Neuronal stem cell (in vitro differentiated cells): ENCODE measurements around the gene AKNAD1.
A peak's percentile ranks its signal among the peaks of the same experiment; 100 is the strongest.

ENCODE experiments used
- DNase-seq: peaks from one replicate; pipeline ENCODE4 v3.0.0-alpha.2; 2013; ENCODE audit warnings: low spot score
- H2AFZ ChIP-seq: one replicate; pipeline ENCODE4 v1.6.1; 2013; ENCODE audit warnings: mild to moderate bottlenecking, low read length, inconsistent platforms
- H2AK5ac ChIP-seq: 2 replicates; pipeline ENCODE4 v1.6.1; 2013; ENCODE audit warnings: low read depth, mild to moderate bottlenecking, inconsistent platforms, low read length, moderate library complexity, mixed read lengths
- H2BK120ac ChIP-seq: 2 replicates; pipeline ENCODE4 v1.6.1; 2013; ENCODE audit warnings: low read depth, mild to moderate bottlenecking, inconsistent platforms, low read length, moderate library complexity, mixed read lengths
- H2BK12ac ChIP-seq: one replicate; pipeline ENCODE4 v1.6.1; 2013; ENCODE audit warnings: low read length, inconsistent platforms
- H2BK15ac ChIP-seq: 2 replicates; pipeline ENCODE4 v1.6.1; 2013; ENCODE audit warnings: mild to moderate bottlenecking, low read length, inconsistent platforms, mixed read lengths
- H2BK5ac ChIP-seq: one replicate; pipeline ENCODE4 v1.6.1; 2013; ENCODE audit warnings: inconsistent platforms, mild to moderate bottlenecking, low read length, moderate library complexity
- H3K14ac ChIP-seq: one replicate; pipeline ENCODE4 v1.6.1; 2013; ENCODE audit warnings: low read length, inconsistent platforms
- H3K18ac ChIP-seq: 2 replicates; pipeline ENCODE4 v1.6.1; 2013; ENCODE audit warnings: low read length, inconsistent platforms
- H3K23ac ChIP-seq: 2 replicates; pipeline ENCODE4 v1.6.1; 2013; ENCODE audit warnings: low read depth, mild to moderate bottlenecking, mixed read lengths, low read length, inconsistent platforms; ENCODE audit not compliant: poor library complexity
- H3K27ac ChIP-seq: replicated peaks from 3 replicates; pipeline ENCODE4 v1.5.1; 2013; ENCODE audit warnings: low read length, inconsistent platforms
- H3K27me3 ChIP-seq, 3 experiments: 2 replicates each; pipeline ENCODE4 v1.6.1; 2013; ENCODE audit warnings: low read length in 3 of 3, mild to moderate bottlenecking in 2 of 3, inconsistent platforms in 1 of 3, low read depth in 1 of 3, mixed read lengths in 1 of 3, moderate library complexity in 1 of 3; ENCODE audit not compliant: control insufficient read depth in 3 of 3, insufficient read depth in 3 of 3
- H3K36me3 ChIP-seq, 2 donors: replicated peaks in 1 of 2; 2 replicates each; pipeline ENCODE4 v1.6.1; 2013; ENCODE audit warnings: low read length in 2 of 2; ENCODE audit not compliant: control insufficient read depth in 2 of 2, insufficient read depth in 2 of 2
- H3K4ac ChIP-seq: 2 replicates; pipeline ENCODE4 v1.6.1; 2013; ENCODE audit warnings: inconsistent platforms, mild to moderate bottlenecking, low read length, moderate library complexity
- H3K4me1 ChIP-seq, 2 donors: 1 replicate in 1 of 2; 2 replicates in 1 of 2; pipeline ENCODE4 v1.6.1; 2013; ENCODE audit warnings: low read length in 2 of 2, low read depth in 1 of 2; ENCODE audit not compliant: control insufficient read depth in 2 of 2, insufficient read depth in 1 of 2
- H3K4me2 ChIP-seq: one replicate; pipeline ENCODE4 v1.6.1; 2013; ENCODE audit warnings: mild to moderate bottlenecking, low read length, inconsistent platforms; ENCODE audit not compliant: insufficient read depth, poor library complexity, severe bottlenecking
- H3K4me3 ChIP-seq, 2 donors: 2 replicates each; pipeline ENCODE4 v1.5.1; 2013; ENCODE audit warnings: low read length in 2 of 2, mild to moderate bottlenecking in 2 of 2, inconsistent platforms in 1 of 2, moderate library complexity in 1 of 2
- H3K79me1 ChIP-seq: one replicate; pipeline ENCODE4 v1.6.1; 2013; ENCODE audit warnings: low read depth, mild to moderate bottlenecking, inconsistent platforms, low read length, moderate library complexity
- H3K9ac ChIP-seq: one replicate; pipeline ENCODE4 v1.6.1; 2013; ENCODE audit warnings: mild to moderate bottlenecking, low read depth, low read length, inconsistent platforms; ENCODE audit not compliant: poor library complexity
- H3K9me3 ChIP-seq, 2 donors: replicated peaks in 1 of 2; 2 replicates each; pipeline versions ENCODE3 to v1.6.1; 2013; ENCODE audit warnings: low read length in 2 of 2, mild to moderate bottlenecking in 2 of 2, inconsistent platforms in 1 of 2, low read depth in 1 of 2, mixed read lengths in 1 of 2, moderate library complexity in 1 of 2; ENCODE audit not compliant: control insufficient read depth in 2 of 2, insufficient read depth in 1 of 2
- H4K8ac ChIP-seq: one replicate; pipeline ENCODE4 v1.6.1; 2013; ENCODE audit warnings: low read depth, mild to moderate bottlenecking, inconsistent platforms, low read length, moderate library complexity
- H4K91ac ChIP-seq: one replicate; pipeline ENCODE4 v1.6.1; 2013; ENCODE audit warnings: low read length, low read depth, mild to moderate bottlenecking, inconsistent platforms; ENCODE audit not compliant: poor library complexity
- WGBS, 2 donors: extraction: QIAGEN DNeasy Blood & Tissue Kit; methylation state at CpG; one replicate each; pipeline ENCODE4 v1.1.7; 2013; ENCODE audit warnings: missing lambda C conversion rate in 2 of 2, mixed read lengths in 1 of 2; ENCODE audit not compliant: insufficient read length in 2 of 2, insufficient replicate concordance in 1 of 2; ENCODE audit errors: extremely low coverage in 2 of 2; 5-methylcytosine and 5-hydroxymethylcytosine counted together

Gene AKNAD1

DNA sequence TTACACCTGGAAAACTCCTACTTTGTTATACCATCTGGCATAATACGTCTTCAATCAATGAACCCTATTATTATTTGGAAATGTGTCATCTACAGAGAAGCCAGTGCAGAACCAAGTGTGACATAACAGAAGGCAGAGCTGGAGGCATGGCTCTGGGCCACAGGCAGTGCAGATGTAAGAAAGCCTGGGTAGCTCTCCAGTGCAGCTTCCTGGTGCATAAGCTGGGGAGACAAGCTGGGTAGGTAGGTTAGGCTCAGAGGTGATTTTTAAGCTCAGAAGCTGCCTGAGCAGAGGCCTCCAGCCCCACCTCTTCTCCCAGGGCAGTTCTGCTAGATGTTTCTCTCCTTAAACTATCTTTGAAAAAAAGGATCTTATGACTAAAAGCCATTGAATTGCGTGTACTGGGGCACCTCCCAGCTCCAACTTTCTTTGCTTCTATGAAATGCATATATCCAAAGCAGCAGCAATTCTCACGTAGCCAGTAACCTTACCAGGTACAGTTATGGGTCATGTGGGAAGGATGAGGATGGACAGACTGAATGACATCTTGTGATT lies 30.7 kb downstream of the AKNAD1 start:
- H2AFZ ChIP-seq, result peak overlapping the region; percentile 11
- no peak overlapping the region for H3K4me2 ChIP-seq
- no peak for DNase-seq
- no peak overlapping the region for H4K91ac ChIP-seq
- H3K36me3 ChIP-seq, result no peaks in the 10 kb centered on the region
- H3K9ac ChIP-seq, result no peak overlapping the region
- no peak overlapping the region for H2BK5ac ChIP-seq
- no peaks in the 10 kb centered on the region for H3K79me1 ChIP-seq
- H2BK15ac ChIP-seq, result no peak overlapping the region
- no peak overlapping the region for H2BK12ac ChIP-seq
- peaks cover 7% of the 10 kb centered on the region in 2 donors for H3K4me1 ChIP-seq
- H3K18ac ChIP-seq, result no peak overlapping the region
- H3K4me3 ChIP-seq, result no peak overlapping the region
- no peaks in the 10 kb centered on the region for H3K9me3 ChIP-seq
- no peak overlapping the region for H3K14ac ChIP-seq
- H2BK120ac ChIP-seq, result no peak overlapping the region
- H4K8ac ChIP-seq, result no peak overlapping the region
- WGBS, 2 donors, result no CpG with 5 or more reads among the region's 3 CpGs
- no peak overlapping the region for H3K27ac ChIP-seq
- H3K27me3 ChIP-seq, result no peaks in the 10 kb centered on the region
- H3K4ac ChIP-seq, result no peak overlapping the region
- H3K23ac ChIP-seq, result no peak overlapping the region
- H2AK5ac ChIP-seq, result no peak overlapping the region

DNA sequence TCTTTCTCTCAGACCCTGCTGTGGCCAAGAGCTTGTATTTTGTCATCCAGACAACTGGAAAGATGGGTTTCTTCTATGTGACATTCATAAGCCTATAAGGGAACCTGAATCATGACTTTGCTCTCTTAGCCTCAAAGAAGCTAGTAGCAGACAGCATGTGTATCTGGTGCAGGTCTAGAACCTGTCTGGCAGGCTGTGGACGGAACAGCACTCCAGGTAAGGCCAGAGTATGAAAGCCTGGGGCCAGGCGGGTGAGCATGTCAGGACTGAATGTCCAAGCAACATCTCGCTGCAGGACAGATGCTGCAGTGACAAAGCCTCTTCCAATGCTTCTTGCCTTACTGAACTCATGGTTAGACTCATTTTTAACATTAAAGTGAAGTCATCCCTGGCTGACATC lies 32.8 kb downstream of the AKNAD1 start:
- no peak overlapping the region for H3K4me3 ChIP-seq
- H3K27me3 ChIP-seq, result no peaks in the 10 kb centered on the region
- H3K4me1 ChIP-seq, result peaks cover 0 to 2% of the 10 kb centered on the region in 2 donors
- no peak overlapping the region for H4K91ac ChIP-seq
- no peak overlapping the region for H3K9ac ChIP-seq
- no peak overlapping the region for H3K14ac ChIP-seq
- no peak overlapping the region for H3K18ac ChIP-seq
- peak overlapping the region; percentile 35 for H2AK5ac ChIP-seq
- no peaks in the 10 kb centered on the region for H3K79me1 ChIP-seq
- H3K36me3 ChIP-seq, result no peaks in the 10 kb centered on the region
- no CpG with 5 or more reads among the region's 3 CpGs for WGBS, 2 donors
- H2BK15ac ChIP-seq, result no peak overlapping the region
- no peak overlapping the region for H2BK5ac ChIP-seq
- H3K27ac ChIP-seq, result no peak overlapping the region
- no peak overlapping the region for H3K4me2 ChIP-seq
- H2AFZ ChIP-seq, result no peak overlapping the region
- no peak overlapping the region for H2BK120ac ChIP-seq
- peaks cover 0 to 5% of the 10 kb centered on the region in 2 donors for H3K9me3 ChIP-seq
- no peak for DNase-seq
- no peak overlapping the region for H2BK12ac ChIP-seq
- no peak overlapping the region for H4K8ac ChIP-seq
- no peak overlapping the region for H3K4ac ChIP-seq
- no peak overlapping the region for H3K23ac ChIP-seq

GRCh38 chr1:108823632-108824031 lies 33.3 kb downstream of the AKNAD1 start:
- H3K4ac ChIP-seq, result no peak overlapping the region
- no peak overlapping the region for H2BK120ac ChIP-seq
- peaks cover 0 to 2% of the 10 kb centered on the region in 2 donors for H3K4me1 ChIP-seq
- DNase-seq, result no peak
- H2AK5ac ChIP-seq, result no peak overlapping the region
- H2BK15ac ChIP-seq, result no peak overlapping the region
- no peak overlapping the region for H3K23ac ChIP-seq
- H3K4me2 ChIP-seq, result no peak overlapping the region
- no peak overlapping the region for H2AFZ ChIP-seq
- H3K4me3 ChIP-seq, result no peak overlapping the region
- H3K18ac ChIP-seq, result no peak overlapping the region
- no peak overlapping the region for H3K27ac ChIP-seq
- WGBS, 2 donors, result no CpG with 5 or more reads among the region's 3 CpGs
- no peak overlapping the region for H2BK5ac ChIP-seq
- no peak overlapping the region for H3K14ac ChIP-seq
- no peak overlapping the region for H3K9ac ChIP-seq
- no peak overlapping the region for H2BK12ac ChIP-seq
- no peak overlapping the region for H4K91ac ChIP-seq
- no peaks in the 10 kb centered on the region for H3K27me3 ChIP-seq
- H4K8ac ChIP-seq, result no peak overlapping the region
- no peaks in the 10 kb centered on the region for H3K36me3 ChIP-seq
- H3K9me3 ChIP-seq, result peaks cover 0 to 5% of the 10 kb centered on the region in 2 donors
- H3K79me1 ChIP-seq, result no peaks in the 10 kb centered on the region

- H3K9ac ChIP-seq, result no peak overlapping the region
- no peak overlapping the region for H3K14ac ChIP-seq
- H2BK120ac ChIP-seq, result no peak overlapping the region
- H3K23ac ChIP-seq, result no peak overlapping the region
- peaks cover 0 to 5% of the 10 kb centered on the region in 2 donors for H3K9me3 ChIP-seq
- H3K4me1 ChIP-seq, result peaks cover 7 to 13% of the 10 kb centered on the region in 2 donors
- no peaks in the 10 kb centered on the region for H3K79me1 ChIP-seq
- DNase-seq, result no peak
- WGBS, 2 donors, result no CpG with 5 or more reads among the region's 5 CpGs
- no peak overlapping the region for H3K4me2 ChIP-seq
- H3K36me3 ChIP-seq, result no peaks in the 10 kb centered on the region
- H3K27me3 ChIP-seq, result no peaks in the 10 kb centered on the region
- H4K91ac ChIP-seq, result no peak overlapping the region
- H2BK12ac ChIP-seq, result no peak overlapping the region
- no peak overlapping the region for H2BK5ac ChIP-seq
- H3K27ac ChIP-seq, result no peak overlapping the region
- H3K4ac ChIP-seq, result no peak overlapping the region
- H2AFZ ChIP-seq, result no peak overlapping the region
- H3K18ac ChIP-seq, result no peak overlapping the region
- H2BK15ac ChIP-seq, result no peak overlapping the region
- H4K8ac ChIP-seq, result no peak overlapping the region
- no peak overlapping the region for H2AK5ac ChIP-seq
- no peak overlapping the region for H3K4me3 ChIP-seq
These were observed 37.0 kb downstream of the AKNAD1 start for GRCh38 chr1:108819878-108820277.
